Measurements from ENCODE around the gene CR1.

DNA sequence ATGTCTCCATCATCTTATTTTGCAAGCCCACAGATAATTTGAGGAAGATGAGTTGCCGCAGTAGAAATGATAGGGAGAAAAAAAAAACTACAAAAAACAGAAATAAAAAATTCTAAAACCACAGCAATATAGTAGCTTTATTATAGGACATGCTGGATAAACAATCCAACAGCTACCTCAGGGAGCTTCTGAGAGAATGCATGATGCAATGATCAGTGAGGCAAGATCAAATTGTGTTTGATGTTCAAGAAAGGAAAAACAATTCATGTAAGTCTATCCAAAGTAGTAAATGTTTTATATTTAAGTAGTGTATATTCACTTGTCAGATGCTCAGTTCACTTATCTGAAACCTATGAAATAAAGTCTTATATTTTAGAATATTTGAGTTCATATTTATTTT lies 155.6 kb downstream of the CR1 start:
- TF ChIP-seq, protein P1, sequence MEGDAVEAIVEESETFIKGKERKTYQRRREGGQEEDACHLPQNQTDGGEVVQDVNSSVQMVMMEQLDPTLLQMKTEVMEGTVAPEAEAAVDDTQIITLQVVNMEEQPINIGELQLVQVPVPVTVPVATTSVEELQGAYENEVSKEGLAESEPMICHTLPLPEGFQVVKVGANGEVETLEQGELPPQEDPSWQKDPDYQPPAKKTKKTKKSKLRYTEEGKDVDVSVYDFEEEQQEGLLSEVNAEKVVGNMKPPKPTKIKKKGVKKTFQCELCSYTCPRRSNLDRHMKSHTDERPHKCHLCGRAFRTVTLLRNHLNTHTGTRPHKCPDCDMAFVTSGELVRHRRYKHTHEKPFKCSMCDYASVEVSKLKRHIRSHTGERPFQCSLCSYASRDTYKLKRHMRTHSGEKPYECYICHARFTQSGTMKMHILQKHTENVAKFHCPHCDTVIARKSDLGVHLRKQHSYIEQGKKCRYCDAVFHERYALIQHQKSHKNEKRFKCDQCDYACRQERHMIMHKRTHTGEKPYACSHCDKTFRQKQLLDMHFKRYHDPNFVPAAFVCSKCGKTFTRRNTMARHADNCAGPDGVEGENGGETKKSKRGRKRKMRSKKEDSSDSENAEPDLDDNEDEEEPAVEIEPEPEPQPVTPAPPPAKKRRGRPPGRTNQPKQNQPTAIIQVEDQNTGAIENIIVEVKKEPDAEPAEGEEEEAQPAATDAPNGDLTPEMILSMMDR (IDR thresholded peaks at IDR 0.05): no peak
- TF ChIP-seq POLR2A (IDR thresholded peaks at IDR 0.05): no peak

Measured in Peyer's patch (tissue), 4 donors.